Inflammatory macrophage treated with lipopolysaccharide for 1 hour (primary cell): ENCODE results near the gene RABEP2.
"Not testable (repeated sequence)": the region's sequence is repeated elsewhere in the genome, so short reads cannot be mapped to it uniquely, and the experiment has no call there.

Experiments
- DNase-seq, 2 donors: peaks; one replicate each; pipeline ENCODE4 v3.0.0-alpha.2; 2020 to 2022

RABEP2 gene

GRCh38 chr16:28932339-28933141, 7.5 kb upstream of the RABEP2 start:
- no peak for DNase-seq

DNA sequence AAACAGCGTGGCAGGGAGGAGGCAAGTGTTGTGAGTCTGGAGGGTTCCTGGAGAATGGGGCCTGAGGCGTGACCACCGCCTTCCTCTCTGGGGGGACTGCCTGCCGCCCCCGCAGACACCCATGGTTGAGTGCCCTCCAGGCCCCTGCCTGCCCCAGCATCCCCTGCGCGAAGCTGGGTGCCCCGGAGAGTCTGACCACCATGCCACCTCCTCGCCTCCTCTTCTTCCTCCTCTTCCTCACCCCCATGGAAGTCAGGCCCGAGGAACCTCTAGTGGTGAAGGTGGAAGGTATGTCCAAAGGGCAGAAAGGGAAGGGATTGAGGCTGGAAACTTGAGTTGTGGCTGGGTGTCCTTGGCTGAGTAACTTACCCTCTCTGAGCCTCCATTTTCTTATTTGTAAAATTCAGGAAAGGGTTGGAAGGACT, 6.8 kb upstream of the RABEP2 start, which contains the start of gene CD19:
TSS of gene CD19 (plus strand) at position 171 of the 425 bp plus-strand sequence. CDS start at position 201, 30 bp downstream.
- no peak for DNase-seq

DNA sequence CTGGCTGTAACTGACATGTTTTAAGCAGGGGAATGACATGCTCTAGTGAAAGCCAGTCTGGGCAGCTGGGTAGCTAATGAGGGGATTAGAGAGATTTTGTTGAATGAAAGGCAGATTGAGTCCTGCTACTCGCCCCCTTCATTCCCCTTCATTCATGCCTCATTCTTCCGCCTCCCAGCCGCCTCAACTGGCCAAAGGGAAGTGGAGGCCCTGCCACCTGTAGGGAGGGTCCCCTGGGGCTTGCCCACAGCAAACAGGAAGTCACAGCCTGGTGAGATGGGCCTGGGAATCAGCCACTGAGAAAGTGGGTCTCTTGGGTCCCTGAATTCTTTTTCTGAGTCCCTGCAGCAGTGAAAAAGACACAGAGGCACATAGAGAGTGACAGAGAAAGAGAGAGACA, 5.6 kb upstream of the RABEP2 start:
- DNase-seq = no peak

DNA sequence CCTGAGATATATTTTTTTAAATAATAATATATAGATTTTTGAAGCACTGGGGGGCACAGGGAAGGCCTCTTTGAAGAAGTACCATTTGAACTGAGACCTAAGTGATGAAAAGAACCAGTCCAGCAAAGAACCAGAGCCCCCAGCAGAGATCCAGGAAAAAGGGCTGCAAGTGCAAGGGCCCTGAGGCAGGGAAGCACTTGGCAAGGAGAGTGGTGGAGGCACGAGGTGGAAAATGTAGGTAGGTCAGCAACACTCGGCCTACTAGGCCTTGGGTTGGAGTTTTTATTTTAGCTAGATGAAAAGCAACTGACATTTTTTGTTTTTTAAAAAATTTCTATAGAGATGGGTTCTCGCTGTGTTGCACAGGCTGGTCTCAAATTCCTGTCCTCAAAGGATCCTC, 5.2 kb upstream of the RABEP2 start:
- no peak for DNase-seq

DNA sequence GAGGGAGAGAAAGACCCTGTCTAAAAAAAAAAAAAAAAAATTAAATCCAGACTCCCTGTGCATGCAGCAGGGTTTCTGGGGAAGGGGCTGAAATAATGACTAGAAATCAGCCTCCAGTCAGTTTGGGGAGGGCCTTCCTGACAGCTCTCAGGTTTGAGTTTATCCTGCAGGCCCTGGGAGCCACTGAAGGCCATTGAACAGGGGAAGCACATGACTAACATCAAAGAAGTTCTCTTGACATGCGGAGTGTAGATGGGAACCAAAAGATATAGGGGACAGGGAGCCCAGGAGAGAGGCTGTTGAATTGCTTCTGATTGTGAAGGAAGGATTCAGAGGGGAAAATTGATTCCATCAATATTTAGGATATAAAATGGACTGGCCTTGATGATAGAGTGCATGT, 2.8 kb upstream of the RABEP2 start:
- DNase-seq = no peak

DNA sequence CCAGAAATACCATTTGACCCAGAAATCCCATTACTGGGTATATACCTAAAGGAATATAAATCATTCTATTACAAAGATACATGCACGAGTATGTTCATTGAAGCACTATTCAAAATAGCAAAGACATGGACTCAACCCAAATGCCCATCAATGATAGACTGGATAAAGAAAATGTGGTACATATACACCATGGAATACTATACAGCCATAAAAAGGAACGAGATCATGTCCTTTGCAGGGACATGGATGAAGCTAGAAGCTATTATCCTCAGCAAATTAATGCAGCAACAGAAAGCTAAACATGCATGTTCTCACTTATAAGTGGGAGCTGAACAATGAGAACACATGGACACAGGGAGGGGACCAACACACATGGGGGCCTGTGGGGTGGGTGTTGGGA, 1.2 kb upstream of the RABEP2 start:
- DNase-seq = not testable (repeated sequence)

- DNase-seq = peak; percentile 66
These were observed 569 bp upstream of the RABEP2 start for GRCh38 chr16:28925386-28926228.

GRCh38 chr16:28924399-28924761, 658 bp downstream of the RABEP2 start:
- no peak for DNase-seq

GRCh38 chr16:28923652-28924398, 1.2 kb downstream of the RABEP2 start:
- DNase-seq = peak; percentile 49 to 68

- DNase-seq = no peak
These were observed 1.8 kb downstream of the RABEP2 start for GRCh38 chr16:28923231-28923587.

DNA sequence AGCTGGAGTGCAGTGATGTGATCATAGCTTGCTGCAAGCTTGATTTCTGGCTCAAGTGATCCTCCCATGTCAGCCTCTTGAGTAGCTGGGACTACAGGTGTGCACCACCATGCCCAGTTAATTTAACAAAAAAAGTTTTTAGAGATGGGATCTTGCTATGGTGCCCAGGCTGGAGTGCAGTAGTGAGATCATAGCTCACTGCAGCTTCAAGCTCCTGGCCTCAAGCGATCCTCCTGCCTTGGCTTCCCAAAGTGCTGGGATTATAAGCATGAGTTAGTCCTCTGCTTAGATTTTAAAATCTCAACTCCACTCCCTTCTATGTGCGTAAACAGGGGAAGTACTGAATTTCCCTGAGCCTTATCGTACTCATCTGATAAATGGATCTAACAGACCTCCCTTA, 6.3 kb downstream of the RABEP2 start:
- no peak for DNase-seq

GRCh38 chr16:28917095-28917494, 7.9 kb downstream of the RABEP2 start:
- DNase-seq = no peak

GRCh38 chr16:28915181-28915580, 9.9 kb downstream of the RABEP2 start:
- DNase-seq = no peak

GRCh38 chr16:28913946-28914724, 10.9 kb downstream of the RABEP2 start:
- DNase-seq = no peak

- DNase-seq = no peak
These were observed 12.5 kb downstream of the RABEP2 start for GRCh38 chr16:28912558-28912957.

DNA sequence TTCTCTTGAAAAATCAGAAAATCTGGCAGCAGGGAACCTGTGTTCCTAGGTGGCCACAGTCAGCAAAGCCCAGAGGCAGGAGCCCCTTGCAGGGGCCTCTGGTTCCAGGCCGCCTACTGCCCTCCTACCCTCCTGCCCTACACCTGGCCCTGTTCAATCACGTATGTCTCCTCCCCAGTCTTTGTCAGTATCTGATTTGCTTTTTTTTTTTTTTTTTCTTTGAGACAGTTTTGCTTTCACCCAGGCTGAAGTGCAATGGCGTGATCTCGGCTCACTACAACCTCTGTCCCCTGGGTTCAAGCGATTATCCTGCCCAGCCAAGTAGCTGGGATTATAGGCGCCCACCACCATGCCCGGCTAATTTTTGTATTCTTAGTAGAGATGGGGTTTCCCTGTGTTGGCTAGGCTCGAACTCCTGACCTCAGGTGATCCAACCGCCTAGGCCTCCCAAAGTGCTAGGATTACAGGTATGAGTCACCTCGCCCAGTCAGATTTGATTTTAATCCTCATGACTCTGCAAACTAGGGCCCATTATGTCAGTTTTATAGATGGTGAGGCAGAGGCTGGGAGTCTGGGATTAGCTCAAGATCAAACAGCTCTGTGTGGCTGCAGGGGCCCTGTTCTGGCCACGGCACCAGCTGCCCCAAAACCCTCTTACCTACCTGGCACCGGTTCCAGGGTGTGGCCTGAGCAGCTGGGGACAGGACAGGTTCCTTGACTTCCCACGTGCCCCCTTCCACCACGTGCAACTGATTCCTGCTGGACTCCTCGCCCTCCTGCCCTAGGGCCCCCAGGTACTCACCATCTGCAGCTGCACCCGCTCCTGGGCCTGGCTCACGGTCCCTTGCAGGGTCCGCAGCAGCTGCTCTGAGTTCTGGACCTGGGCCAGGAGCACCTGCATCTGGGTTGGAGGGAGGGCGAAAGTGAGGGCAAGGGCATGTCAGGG, 14.7 kb downstream of the RABEP2 start:
- no peak for DNase-seq

DNA sequence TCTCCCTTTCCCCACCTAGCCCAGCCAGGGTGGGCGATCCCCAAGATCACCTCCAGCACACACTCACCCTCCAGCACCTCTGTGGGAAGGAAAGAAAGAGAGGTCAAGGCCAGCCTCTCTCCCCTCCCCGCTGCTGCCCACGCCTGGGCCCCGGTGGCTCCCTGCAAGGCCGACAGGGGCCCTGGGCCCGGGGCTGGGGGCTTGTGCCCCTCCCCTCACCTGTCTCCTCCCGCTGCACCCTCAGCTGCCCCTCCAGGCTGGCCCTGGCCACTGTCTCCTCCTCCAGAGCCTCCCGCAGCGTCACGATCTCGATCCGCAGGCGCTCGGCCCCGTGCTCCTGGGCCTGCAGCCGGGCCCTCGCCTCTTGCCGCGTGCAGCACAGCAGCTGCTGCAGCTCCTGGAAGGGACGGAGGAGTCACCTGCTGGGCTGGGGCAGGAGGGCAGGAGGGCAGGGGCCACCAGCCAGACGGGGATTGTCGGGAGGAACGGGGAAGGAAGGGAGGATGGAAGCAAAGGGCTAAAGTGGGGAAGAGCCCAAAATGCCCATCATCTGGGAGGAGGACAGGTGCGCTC, 19.2 kb downstream of the RABEP2 start:
- DNase-seq = no peak

DNA sequence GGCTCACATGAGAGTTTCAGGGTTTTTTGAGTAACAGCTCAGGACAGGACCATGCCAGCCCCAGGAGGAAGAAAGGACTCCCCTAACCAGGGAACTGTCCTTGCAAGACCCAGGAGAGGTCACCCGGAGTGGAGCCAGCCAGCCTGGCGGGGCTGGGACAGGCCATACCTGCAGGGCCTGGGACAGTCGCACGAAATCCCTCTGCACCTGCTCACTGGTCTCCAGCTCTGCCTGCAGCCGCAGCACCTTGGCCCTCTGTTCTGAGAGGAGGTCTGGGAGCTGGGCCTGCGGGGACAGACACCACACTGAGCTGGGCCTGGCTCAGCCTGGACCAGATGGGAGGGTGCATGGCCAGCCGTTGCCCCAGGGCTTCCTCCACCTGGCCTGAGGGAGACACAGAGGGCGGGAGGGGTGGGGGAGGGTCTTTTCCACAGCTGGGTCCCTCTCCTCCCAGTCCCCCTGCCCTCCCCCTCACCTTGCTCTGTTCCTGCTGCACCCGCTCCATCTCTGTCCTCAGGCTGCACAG, 19.7 kb downstream of the RABEP2 start:
- no peak for DNase-seq

DNA sequence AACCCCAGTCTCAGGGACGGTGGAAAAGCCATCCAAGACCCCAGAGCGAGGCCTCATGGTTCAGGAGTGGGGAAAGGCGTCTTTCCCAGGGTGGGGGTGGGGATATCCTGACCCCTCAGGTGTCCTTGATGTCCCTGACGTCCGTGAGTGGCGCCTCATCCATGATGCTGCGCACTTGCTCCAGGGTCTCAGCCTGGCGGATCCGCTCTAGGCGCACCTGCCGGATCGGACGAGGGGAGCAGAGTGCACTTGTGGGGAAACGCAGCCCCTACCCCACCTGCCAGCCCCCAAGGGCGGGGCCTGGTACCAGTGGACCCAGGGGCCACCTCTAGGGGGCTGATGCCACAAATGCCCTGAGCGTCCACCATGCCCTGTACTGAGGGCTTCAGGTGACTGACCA, 20.2 kb downstream of the RABEP2 start:
- DNase-seq = no peak

DNA sequence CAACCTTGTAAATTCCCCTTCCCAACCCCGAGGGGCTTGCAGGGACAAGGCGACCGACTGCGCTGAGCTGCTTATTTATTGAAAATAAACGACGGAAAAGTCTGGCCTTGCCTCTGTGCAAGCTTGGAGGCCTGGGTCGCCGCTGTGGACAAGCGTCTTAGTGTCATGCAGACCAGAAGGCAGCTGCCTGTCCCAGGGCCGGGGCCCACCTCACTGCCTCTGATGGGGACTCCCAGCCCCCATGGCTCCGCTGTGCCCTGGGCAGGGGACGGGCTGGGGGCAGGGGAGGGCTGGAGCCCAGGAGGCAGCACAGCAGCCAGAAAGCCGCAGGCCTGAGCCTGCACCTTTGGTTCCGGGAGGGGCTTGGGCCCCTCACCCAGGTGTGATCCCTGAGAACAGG, 20.7 kb downstream of the RABEP2 start:
- DNase-seq = no peak
